Measurements from ENCODE around the gene GRAMD2A.
"Not testable (repeated sequence)": the region's sequence is repeated elsewhere in the genome, so short reads cannot be mapped to it uniquely, and the experiment has no call there.

Gene GRAMD2A

GRCh38 chr15:72184165-72184811, 13.3 kb downstream of the GRAMD2A start:
- DNase-seq (ENCODE audit: low read depth in 2 of 2) = no peak

- DNase-seq (ENCODE audit: low read depth in 2 of 2) = no peak
These were observed 13.8 kb downstream of the GRAMD2A start for GRCh38 chr15:72183781-72184164.

GRCh38 chr15:72182673-72183072, 14.9 kb downstream of the GRAMD2A start:
- DNase-seq (ENCODE audit: low read depth in 2 of 2) = no peak

GRCh38 chr15:72182244-72182643, 15.3 kb downstream of the GRAMD2A start:
- DNase-seq (ENCODE audit: low read depth in 2 of 2) = no peak

GRCh38 chr15:72180761-72181324, 16.7 kb downstream of the GRAMD2A start:
- no peak for DNase-seq (ENCODE audit: low read depth in 2 of 2)

- no peak for DNase-seq (ENCODE audit: low read depth in 2 of 2)
These were observed 17.5 kb downstream of the GRAMD2A start for GRCh38 chr15:72179950-72180581.

GRCh38 chr15:72178976-72179585, 18.5 kb downstream of the GRAMD2A start:
- DNase-seq (ENCODE audit: low read depth in 2 of 2) = no peak

GRCh38 chr15:72176743-72177142, 20.8 kb downstream of the GRAMD2A start:
- DNase-seq (ENCODE audit: low read depth in 2 of 2) = no peak

GRCh38 chr15:72176159-72176558, 21.4 kb downstream of the GRAMD2A start:
- DNase-seq (ENCODE audit: low read depth in 2 of 2) = no peak

- DNase-seq (ENCODE audit: low read depth in 2 of 2) = no peak
These were observed 22.2 kb downstream of the GRAMD2A start for GRCh38 chr15:72175186-72176044.

GRCh38 chr15:72174551-72175165, 22.9 kb downstream of the GRAMD2A start:
- DNase-seq (ENCODE audit: low read depth in 2 of 2) = no peak

GRCh38 chr15:72173864-72174550, 23.6 kb downstream of the GRAMD2A start:
- no peak for DNase-seq (ENCODE audit: low read depth in 2 of 2)

GRCh38 chr15:72173401-72173800, 24.2 kb downstream of the GRAMD2A start:
- DNase-seq (ENCODE audit: low read depth in 2 of 2) = no peak

- DNase-seq (ENCODE audit: low read depth in 2 of 2) = no peak
These were observed 24.8 kb downstream of the GRAMD2A start for GRCh38 chr15:72172796-72173195.

- not testable (repeated sequence) for DNase-seq (ENCODE audit: low read depth in 2 of 2)
These were observed 25.6 kb downstream of the GRAMD2A start for GRCh38 chr15:72171978-72172377.

GRCh38 chr15:72170691-72171090, 26.9 kb downstream of the GRAMD2A start:
- DNase-seq (ENCODE audit: low read depth in 2 of 2) = no peak

- DNase-seq (ENCODE audit: low read depth in 2 of 2) = no peak
These were observed 27.5 kb downstream of the GRAMD2A start for GRCh38 chr15:72169921-72170611.

- DNase-seq (ENCODE audit: low read depth in 2 of 2) = no peak
These were observed 28.2 kb downstream of the GRAMD2A start for GRCh38 chr15:72169236-72169920.

GRCh38 chr15:72168808-72169190, 28.8 kb downstream of the GRAMD2A start:
- DNase-seq (ENCODE audit: low read depth in 2 of 2) = no peak
